GM19023 (cell line): ENCODE measurements around the gene CAMTA1.
"Not testable (repeated sequence)": the region's sequence is repeated elsewhere in the genome, so short reads cannot be mapped to it uniquely, and the experiment has no call there.

Source experiments
- ATAC-seq: cut with Tn5 transposase; IDR thresholded peaks from one replicate; pipeline ENCODE4 v1.9.1; 2021; ENCODE audit warnings: mild to moderate bottlenecking, moderate library complexity; ENCODE audit not compliant: unreplicated experiment

CAMTA1 gene

DNA sequence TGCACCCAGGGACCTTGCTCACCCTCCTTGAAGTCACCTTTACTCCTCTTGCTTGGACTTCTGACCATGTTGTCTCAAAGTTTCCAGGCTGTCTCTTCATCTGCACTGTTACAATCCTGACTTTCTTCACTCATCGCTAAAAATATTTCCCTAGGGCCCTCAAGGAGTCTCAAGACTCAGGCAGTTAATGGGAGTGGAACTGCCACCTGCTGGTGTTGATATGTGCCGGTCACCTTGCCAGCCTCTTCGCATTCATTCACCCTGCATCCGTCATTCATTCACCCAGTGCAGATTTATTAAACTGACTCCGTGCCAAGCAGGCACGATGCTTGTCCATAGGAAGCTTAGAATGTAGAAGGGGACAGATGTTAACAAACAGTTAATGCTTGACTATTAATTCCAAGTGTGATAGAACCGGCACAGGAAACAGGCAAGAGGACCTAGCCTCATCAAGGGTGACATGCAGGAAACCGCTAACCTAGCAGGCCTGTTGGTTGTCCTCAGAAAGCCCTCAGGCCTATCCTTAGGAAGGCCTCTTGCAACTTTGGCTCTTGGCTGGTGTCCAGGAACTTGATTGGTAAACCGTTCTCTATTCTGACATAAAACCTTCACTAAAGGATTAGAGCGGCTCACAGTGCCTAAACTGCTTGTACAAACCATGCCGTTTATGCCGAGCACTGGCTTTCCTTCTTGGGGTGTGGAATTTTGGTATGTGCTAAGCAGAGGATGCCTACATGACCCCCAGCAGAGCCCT, 342.2 kb downstream of the CAMTA1 start:
- ATAC-seq, result no peak

DNA sequence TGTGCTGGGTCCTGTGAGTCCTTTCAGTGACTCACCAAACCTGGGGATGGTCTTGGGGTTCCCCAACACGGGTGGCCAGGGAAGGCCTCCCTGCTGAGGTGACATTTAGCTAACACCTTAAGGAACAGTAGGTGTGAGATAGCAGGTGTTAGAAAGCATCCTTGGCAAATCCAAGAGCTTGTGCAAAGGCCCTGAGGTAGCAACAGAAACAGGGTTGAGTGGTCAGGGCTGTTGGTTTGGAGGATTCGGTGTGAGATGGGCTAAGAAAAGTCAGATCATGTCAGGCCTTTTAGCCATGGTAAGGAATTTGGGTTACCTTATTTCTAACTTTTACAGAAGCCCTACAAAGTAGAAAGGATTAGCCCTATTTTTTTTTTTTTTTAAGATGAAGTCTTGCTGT, 343.0 kb downstream of the CAMTA1 start:
- ATAC-seq, result no peak

DNA sequence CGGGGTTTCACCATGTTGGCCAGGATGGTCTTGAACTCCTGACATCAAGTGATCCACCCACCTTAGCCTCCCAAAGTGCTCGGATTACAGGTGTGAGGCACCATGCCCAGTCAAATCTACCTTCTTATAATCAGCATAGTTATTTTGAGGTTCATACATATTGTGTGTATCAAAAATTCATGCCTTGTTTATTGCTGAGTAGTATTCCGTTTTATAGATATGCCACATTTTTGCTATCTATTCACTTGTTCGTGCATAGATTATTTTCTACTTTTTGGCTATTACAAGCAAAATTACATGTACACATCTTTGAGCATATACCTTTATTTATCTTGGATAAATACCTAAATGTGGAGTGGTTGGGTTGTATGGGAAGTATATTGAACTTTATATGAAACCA, 344.9 kb downstream of the CAMTA1 start:
- ATAC-seq, result no peak

DNA sequence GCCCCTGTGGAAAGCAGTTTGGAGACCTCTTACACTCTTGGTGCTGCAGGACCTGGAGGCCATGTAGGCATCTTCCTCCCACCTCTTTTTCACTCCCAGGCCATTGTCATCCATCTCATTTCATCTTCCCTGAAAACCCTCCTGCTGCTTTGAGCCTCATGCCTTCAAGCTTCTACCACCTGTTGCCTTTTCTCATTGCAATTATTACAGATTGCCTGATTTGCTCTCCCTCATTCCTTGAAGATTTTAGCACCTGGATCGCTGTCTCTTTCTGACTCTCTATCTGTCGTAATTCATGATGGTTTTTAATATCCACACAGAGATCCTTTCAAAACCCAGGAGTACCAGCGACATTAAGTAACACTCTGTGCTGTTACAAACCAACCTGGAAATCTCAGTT, 350.2 kb downstream of the CAMTA1 start:
- no peak for ATAC-seq

DNA sequence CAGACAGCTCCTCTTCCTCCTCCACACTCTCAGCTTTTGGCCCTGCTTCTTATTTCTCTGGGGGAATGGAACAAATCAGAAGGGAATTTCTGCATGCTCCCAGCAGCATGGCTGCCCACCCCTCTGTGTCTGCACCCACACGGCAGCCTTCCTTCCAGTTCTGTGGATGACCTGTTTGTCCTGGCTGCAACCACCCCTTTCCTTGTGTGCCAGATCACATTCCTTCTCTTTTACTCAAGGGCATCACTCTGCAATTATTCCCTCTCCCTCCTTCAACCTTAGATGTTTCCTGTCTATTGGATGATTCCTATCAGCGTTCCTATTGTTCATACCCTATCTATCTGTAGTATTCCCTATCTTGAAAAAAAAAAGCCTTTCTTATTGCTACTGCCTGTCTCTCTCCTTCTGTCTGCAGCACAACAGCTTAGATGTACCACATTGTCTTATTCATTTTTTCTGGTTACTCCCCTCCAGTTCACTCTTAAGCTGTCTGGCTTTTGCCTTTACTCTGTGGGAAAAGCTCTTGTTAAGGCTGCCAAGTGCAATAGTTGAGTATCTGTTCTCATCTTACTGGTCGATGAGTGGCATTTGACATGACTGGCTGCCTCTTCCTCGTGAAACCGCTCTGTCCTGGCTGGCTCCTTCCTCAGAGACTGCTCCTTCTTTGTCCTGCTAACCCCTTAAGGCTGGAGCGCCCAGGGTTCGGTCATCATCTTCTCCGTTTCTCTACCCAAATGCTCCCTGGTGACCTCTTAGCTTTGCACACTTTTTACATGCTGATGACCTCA, 351.1 kb downstream of the CAMTA1 start:
- no peak for ATAC-seq

- no peak for ATAC-seq
These were observed 355.0 kb downstream of the CAMTA1 start for GRCh38 chr1:7140251-7140650.

DNA sequence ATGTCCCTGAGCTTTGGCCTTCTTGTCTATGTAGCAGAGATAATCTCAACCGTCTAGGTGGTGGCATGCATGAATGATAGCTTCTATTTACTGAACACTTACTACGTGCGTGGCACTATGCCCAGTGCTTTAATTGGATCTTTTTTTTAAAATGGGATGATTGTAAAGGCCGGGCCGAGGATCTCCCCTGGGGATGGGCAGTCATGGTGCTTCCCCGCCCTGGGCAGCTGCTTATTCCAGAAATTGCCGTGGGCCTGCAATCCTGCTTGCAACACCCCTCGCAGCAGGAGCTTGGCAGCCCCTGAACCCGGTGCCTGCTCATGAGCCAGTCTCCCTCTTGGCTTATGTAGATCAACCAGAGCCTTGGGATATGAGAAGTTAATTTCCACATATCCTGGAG, 360.7 kb downstream of the CAMTA1 start:
- no peak for ATAC-seq

- ATAC-seq, result no peak
These were observed 361.5 kb downstream of the CAMTA1 start for GRCh38 chr1:7146710-7147109.

DNA sequence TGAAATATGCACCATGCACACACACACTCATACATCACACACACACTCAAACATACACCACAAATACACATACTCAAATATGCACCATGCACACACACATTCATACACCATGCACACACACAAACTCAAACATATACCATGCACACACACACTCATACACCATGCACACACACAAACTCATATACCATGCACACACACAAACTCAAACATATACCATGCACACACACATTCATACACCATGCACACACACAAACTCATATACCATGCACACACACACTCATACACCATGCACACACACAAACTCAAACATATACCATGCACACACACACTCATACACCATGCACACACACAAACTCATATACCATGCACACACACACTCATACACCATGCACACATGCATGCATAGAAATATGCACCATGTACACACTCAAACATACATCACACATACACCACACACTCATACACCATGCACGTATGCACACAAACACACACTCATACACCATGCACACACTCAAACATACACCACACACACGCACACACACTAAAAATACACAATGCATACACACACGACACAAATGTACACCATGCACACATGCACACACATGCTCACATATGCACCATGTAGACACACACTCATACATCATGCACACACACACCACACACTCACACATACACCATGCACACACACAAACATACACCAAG, 362.5 kb downstream of the CAMTA1 start:
- ATAC-seq, result not testable (repeated sequence)

GRCh38 chr1:7149080-7149838, 364.0 kb downstream of the CAMTA1 start:
- ATAC-seq, result no peak

DNA sequence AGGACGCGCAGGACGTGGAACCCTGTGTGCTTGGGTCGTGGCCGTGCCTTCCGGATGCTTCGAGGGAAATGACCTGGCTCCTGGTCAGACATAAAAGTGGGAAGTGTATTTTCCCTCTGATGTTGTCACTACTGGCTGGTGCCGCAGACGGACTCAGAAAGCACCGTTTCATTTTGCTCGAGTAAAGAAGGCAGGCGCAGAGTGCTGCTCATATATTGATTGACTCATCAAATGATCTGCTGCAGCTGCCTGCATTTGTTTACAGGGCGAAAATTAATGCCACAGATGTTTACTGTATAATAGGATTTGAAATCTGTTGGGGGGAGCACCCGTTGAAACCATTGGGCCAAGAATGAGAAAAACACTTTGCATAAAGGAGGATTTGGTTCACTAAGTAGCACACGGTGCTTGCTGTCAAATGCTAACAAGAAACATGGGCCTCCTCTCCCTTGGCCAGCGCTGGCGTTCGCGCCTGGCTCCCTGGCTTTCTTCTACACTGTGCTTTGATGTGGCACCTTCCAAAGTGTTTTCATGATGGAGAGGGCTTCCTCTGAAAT, 365.5 kb downstream of the CAMTA1 start:
- no peak for ATAC-seq

- no peak for ATAC-seq
These were observed 366.7 kb downstream of the CAMTA1 start for GRCh38 chr1:7151978-7152377.

GRCh38 chr1:7152655-7153054, 367.4 kb downstream of the CAMTA1 start:
- ATAC-seq, result no peak

- no peak for ATAC-seq
These were observed 368.2 kb downstream of the CAMTA1 start for GRCh38 chr1:7153464-7153863.

- no peak for ATAC-seq
These were observed 374.0 kb downstream of the CAMTA1 start for GRCh38 chr1:7159116-7159781.

- not testable (repeated sequence) for ATAC-seq
These were observed 383.3 kb downstream of the CAMTA1 start for GRCh38 chr1:7168554-7168953.

- no peak for ATAC-seq
These were observed 385.9 kb downstream of the CAMTA1 start for GRCh38 chr1:7171168-7171567.

DNA sequence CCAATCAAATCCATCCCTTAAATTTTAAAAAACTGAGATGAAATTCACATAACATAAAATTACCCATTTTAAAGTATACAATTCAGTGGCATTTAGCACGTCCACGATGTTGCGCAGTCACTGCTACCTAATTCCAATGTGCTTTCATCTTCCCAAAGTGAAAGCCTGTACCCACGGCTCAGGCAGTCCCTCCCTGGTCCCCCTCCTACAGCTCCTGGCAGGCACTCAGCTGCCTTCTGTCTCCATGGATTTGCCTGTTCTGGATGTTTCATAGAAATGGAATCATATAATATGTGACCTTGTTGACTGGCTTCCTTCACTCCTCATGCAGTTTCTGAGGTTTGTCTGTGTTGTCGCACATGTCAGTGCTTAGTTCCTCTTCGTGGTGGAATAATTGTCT, 386.3 kb downstream of the CAMTA1 start:
- no peak for ATAC-seq

- ATAC-seq, result no peak
These were observed 387.6 kb downstream of the CAMTA1 start for GRCh38 chr1:7172804-7173203.

- ATAC-seq, result no peak
These were observed 389.3 kb downstream of the CAMTA1 start for GRCh38 chr1:7174561-7174960.
